Measurements from ENCODE around the gene SLC2A13.
"Not testable (repeated sequence)": the region's sequence is repeated elsewhere in the genome, so short reads cannot be mapped to it uniquely, and the experiment has no call there.

The SLC2A13 gene

GRCh38 chr12:39902821-39903220 lies 203.1 kb downstream of the SLC2A13 start:
- TF ChIP-seq CTCF (conservative IDR thresholded peaks at IDR 0.05; ENCODE audit: control insufficient read depth, insufficient read depth, low read depth, low read length) = no peak
- DNase-seq (ENCODE audit: low read depth) = peak; percentile 46
- H3K4me3 ChIP-seq (ENCODE audit: control insufficient read depth, low read depth, low read length) = no peak overlapping the region

- no peak for TF ChIP-seq CTCF (conservative IDR thresholded peaks at IDR 0.05; ENCODE audit: control insufficient read depth, insufficient read depth, low read depth, low read length)
- no peak for DNase-seq (ENCODE audit: low read depth)
- no peak overlapping the region for H3K4me3 ChIP-seq (ENCODE audit: control insufficient read depth, low read depth, low read length)
Observed at GRCh38 chr12:39897315-39897714, 208.6 kb downstream of the SLC2A13 start.

GRCh38 chr12:39893388-39893787 lies 212.5 kb downstream of the SLC2A13 start:
- DNase-seq (ENCODE audit: low read depth); H3K4me3 ChIP-seq (ENCODE audit: control insufficient read depth, low read depth, low read length): not testable (repeated sequence)

GRCh38 chr12:39892146-39892545 lies 213.7 kb downstream of the SLC2A13 start:
- no peak for TF ChIP-seq CTCF (conservative IDR thresholded peaks at IDR 0.05; ENCODE audit: control insufficient read depth, insufficient read depth, low read depth, low read length)
- peak; percentile 11 for DNase-seq (ENCODE audit: low read depth)
- H3K4me3 ChIP-seq (ENCODE audit: control insufficient read depth, low read depth, low read length) = no peak overlapping the region

GRCh38 chr12:39887856-39888255 lies 218.0 kb downstream of the SLC2A13 start:
- no peak for TF ChIP-seq CTCF (conservative IDR thresholded peaks at IDR 0.05; ENCODE audit: control insufficient read depth, insufficient read depth, low read depth, low read length)
- no peak for DNase-seq (ENCODE audit: low read depth)
- H3K4me3 ChIP-seq (ENCODE audit: control insufficient read depth, low read depth, low read length) = no peak overlapping the region

- no peak overlapping the region for H3K4me3 ChIP-seq (ENCODE audit: control insufficient read depth, low read depth, low read length)
- DNase-seq (ENCODE audit: low read depth) = no peak
- TF ChIP-seq CTCF (conservative IDR thresholded peaks at IDR 0.05; ENCODE audit: control insufficient read depth, insufficient read depth, low read depth, low read length) = no peak
Observed at GRCh38 chr12:39886106-39886505, 219.8 kb downstream of the SLC2A13 start.

- TF ChIP-seq CTCF (conservative IDR thresholded peaks at IDR 0.05; ENCODE audit: control insufficient read depth, insufficient read depth, low read depth, low read length) = no peak
- no peak overlapping the region for H3K4me3 ChIP-seq (ENCODE audit: control insufficient read depth, low read depth, low read length)
- DNase-seq (ENCODE audit: low read depth) = no peak
Observed at GRCh38 chr12:39884616-39885125, 221.2 kb downstream of the SLC2A13 start.

Data from fibroblast of mammary gland (primary cell).